Ovary (tissue), 3 donors: ENCODE data around the gene ERI2.

ENCODE experiments used
- POLR2A ChIP-seq: fragments of 450-650 bp; IDR thresholded peaks from one replicate; pipeline ENCODE4 v1.6.1; 2017; ENCODE audit warnings: antibody characterized with exemption, mild to moderate bottlenecking, moderate library complexity
- TF ChIP-seq, protein P1 (sequence below), 3 donors: fragments of 450-650 bp in 2 of 3; fragments of 200-600 bp in 1 of 3; IDR thresholded peaks; one replicate each; pipeline versions ENCODE4 v1.5.1 to v1.8.0; 2016 to 2022; ENCODE audit warnings: antibody characterized with exemption in 3 of 3, mild to moderate bottlenecking in 1 of 3
- donor health status: DM: no; HTN: no; CAD: no.

DNA sequence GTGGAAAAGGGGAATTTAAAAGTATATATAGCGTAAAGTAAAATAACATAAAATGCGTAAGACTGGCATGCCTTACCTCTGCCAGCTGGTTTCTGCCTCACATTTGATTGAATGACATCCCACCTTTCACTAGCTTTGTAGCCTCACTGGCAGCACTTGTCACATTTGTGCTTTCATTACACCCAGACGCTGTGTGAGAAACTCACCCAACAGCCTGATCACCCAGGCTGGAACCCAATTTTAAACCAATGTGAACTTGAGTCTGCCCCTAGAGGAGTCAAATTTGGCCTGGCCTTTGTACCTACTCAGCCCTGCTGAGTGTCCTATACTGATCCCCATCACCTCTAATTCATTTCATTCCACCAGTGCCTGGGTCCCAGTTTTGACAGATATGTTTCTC is 59.8 kb downstream of the ERI2 start:
- TF ChIP-seq, protein P1, sequence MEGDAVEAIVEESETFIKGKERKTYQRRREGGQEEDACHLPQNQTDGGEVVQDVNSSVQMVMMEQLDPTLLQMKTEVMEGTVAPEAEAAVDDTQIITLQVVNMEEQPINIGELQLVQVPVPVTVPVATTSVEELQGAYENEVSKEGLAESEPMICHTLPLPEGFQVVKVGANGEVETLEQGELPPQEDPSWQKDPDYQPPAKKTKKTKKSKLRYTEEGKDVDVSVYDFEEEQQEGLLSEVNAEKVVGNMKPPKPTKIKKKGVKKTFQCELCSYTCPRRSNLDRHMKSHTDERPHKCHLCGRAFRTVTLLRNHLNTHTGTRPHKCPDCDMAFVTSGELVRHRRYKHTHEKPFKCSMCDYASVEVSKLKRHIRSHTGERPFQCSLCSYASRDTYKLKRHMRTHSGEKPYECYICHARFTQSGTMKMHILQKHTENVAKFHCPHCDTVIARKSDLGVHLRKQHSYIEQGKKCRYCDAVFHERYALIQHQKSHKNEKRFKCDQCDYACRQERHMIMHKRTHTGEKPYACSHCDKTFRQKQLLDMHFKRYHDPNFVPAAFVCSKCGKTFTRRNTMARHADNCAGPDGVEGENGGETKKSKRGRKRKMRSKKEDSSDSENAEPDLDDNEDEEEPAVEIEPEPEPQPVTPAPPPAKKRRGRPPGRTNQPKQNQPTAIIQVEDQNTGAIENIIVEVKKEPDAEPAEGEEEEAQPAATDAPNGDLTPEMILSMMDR (IDR thresholded peaks at IDR 0.05): no peak
- no peak for TF ChIP-seq POLR2A
